HUES48 (cell line): ENCODE data around the gene TMTC3.
"Not testable (repeated sequence)": the region's sequence is repeated elsewhere in the genome, so short reads cannot be mapped to it uniquely, and the experiment has no call there.

Experiments used
- H3K27ac ChIP-seq: one replicate; pipeline ENCODE4 v1.7.0; 2013; ENCODE audit warnings: low read depth, low read length, inconsistent platforms
- H3K27me3 ChIP-seq: 2 replicates; pipeline ENCODE4 v1.6.1; 2013; ENCODE audit warnings: mild to moderate bottlenecking, low read length; ENCODE audit not compliant: control insufficient read depth, insufficient read depth
- H3K36me3 ChIP-seq: 2 replicates; pipeline ENCODE4 v1.6.1; 2013; ENCODE audit warnings: low read length; ENCODE audit not compliant: control insufficient read depth, insufficient read depth
- H3K4me1 ChIP-seq: 2 replicates; pipeline ENCODE4 v1.6.1; 2013; ENCODE audit warnings: mild to moderate bottlenecking, low read length; ENCODE audit not compliant: control insufficient read depth, insufficient read depth
- H3K4me3 ChIP-seq: 2 replicates; pipeline ENCODE4 v1.5.1; 2013; ENCODE audit warnings: mild to moderate bottlenecking, low read depth, low read length
- H3K9ac ChIP-seq: 2 replicates; pipeline ENCODE4 v1.6.1; 2013; ENCODE audit warnings: mild to moderate bottlenecking, low read depth, low read length, moderate library complexity
- H3K9me3 ChIP-seq: 2 replicates; pipeline ENCODE4 v1.6.1; 2013; ENCODE audit warnings: low read length; ENCODE audit not compliant: control insufficient read depth, insufficient read depth

Gene TMTC3

GRCh38 chr12:88188180-88188579, 46.1 kb downstream of the TMTC3 start:
- H3K27ac ChIP-seq, result no peak overlapping the region
- H3K4me1 ChIP-seq, result no peaks in the 10 kb centered on the region
- H3K36me3 ChIP-seq, result peaks cover 50% of the 10 kb centered on the region
- no peak overlapping the region for H3K9ac ChIP-seq
- H3K9me3 ChIP-seq, result no peaks in the 10 kb centered on the region
- H3K4me3 ChIP-seq, result no peak overlapping the region
- H3K27me3 ChIP-seq, result no peaks in the 10 kb centered on the region

DNA sequence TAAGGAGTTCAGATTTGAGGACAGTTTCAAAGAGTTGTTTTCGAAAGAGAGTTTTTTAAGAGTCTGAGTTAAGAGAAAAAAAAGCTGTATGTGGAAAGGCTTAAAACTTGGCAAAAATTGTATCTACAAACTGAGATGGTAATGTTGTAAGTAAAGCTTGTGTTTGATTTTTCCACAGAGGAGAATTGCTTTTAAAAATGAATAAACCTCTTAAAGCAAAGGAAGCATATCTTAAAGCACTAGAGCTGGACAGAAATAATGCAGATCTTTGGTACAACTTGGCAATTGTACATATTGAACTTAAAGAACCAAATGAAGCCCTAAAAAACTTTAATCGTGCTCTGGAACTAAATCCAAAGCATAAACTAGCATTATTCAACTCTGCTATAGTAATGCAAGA, 50.3 kb downstream of the TMTC3 start:
- peaks cover 53% of the 10 kb centered on the region for H3K36me3 ChIP-seq
- H3K27ac ChIP-seq, result no peak overlapping the region
- H3K4me1 ChIP-seq, result peaks cover 7% of the 10 kb centered on the region; the same call in 1 of the 2 replicates
- H3K27me3 ChIP-seq, result no peaks in the 10 kb centered on the region
- no peak overlapping the region for H3K9ac ChIP-seq
- no peak overlapping the region for H3K4me3 ChIP-seq
- no peaks in the 10 kb centered on the region for H3K9me3 ChIP-seq

DNA sequence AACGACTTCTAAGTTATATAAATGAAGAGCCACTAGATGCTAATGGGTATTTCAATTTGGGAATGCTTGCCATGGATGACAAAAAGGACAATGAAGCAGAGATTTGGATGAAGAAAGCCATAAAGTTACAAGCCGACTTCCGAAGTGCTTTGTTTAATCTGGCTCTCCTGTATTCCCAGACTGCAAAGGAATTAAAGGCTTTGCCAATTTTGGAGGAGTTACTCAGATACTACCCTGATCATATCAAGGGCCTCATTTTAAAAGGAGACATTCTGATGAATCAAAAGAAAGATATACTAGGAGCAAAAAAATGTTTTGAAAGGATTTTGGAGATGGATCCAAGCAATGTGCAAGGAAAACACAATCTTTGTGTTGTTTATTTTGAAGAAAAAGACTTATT, 52.8 kb downstream of the TMTC3 start:
- Histone ChIP-seq H3K4me3 (no peak overlapping the region), H3K27ac (no peak overlapping the region), H3K27me3 (no peaks in the 10 kb centered on the region), H3K9me3 (no peaks in the 10 kb centered on the region), H3K9ac (no peak overlapping the region), H3K4me1 (peaks cover 7% of the 10 kb centered on the region; the same call in 1 of the 2 replicates), H3K36me3 (peaks cover 53% of the 10 kb centered on the region)

- Histone ChIP-seq H3K27me3 (no peaks in the 10 kb centered on the region), H3K27ac (no peak overlapping the region), H3K4me3 (no peak overlapping the region), H3K9me3 (peaks cover 13% of the 10 kb centered on the region), H3K4me1 (peaks cover 7% of the 10 kb centered on the region; the same call in 1 of the 2 replicates), H3K36me3 (peaks cover 12% of the 10 kb centered on the region), H3K9ac (no peak overlapping the region)
Measured at GRCh38 chr12:88200029-88200428, 57.9 kb downstream of the TMTC3 start.

- H3K4me3 ChIP-seq, result no peak overlapping the region
- H3K4me1 ChIP-seq, result no peaks in the 10 kb centered on the region
- H3K36me3 ChIP-seq, result no peaks in the 10 kb centered on the region; the same call in 1 of the 2 replicates
- no peak overlapping the region for H3K27ac ChIP-seq
- H3K9me3 ChIP-seq, result peaks cover 13% of the 10 kb centered on the region
- H3K9ac ChIP-seq, result no peak overlapping the region
- H3K27me3 ChIP-seq, result no peaks in the 10 kb centered on the region
Measured at GRCh38 chr12:88202500-88202899, 60.4 kb downstream of the TMTC3 start.

- H3K27ac ChIP-seq, result no peak overlapping the region
- no peaks in the 10 kb centered on the region for H3K36me3 ChIP-seq
- H3K27me3 ChIP-seq, result no peaks in the 10 kb centered on the region
- H3K4me1 ChIP-seq, result no peaks in the 10 kb centered on the region
- no peak overlapping the region for H3K4me3 ChIP-seq
- H3K9ac ChIP-seq, result no peak overlapping the region
- H3K9me3 ChIP-seq, result peaks cover 13% of the 10 kb centered on the region
Measured at GRCh38 chr12:88206601-88207000, 64.5 kb downstream of the TMTC3 start.

DNA sequence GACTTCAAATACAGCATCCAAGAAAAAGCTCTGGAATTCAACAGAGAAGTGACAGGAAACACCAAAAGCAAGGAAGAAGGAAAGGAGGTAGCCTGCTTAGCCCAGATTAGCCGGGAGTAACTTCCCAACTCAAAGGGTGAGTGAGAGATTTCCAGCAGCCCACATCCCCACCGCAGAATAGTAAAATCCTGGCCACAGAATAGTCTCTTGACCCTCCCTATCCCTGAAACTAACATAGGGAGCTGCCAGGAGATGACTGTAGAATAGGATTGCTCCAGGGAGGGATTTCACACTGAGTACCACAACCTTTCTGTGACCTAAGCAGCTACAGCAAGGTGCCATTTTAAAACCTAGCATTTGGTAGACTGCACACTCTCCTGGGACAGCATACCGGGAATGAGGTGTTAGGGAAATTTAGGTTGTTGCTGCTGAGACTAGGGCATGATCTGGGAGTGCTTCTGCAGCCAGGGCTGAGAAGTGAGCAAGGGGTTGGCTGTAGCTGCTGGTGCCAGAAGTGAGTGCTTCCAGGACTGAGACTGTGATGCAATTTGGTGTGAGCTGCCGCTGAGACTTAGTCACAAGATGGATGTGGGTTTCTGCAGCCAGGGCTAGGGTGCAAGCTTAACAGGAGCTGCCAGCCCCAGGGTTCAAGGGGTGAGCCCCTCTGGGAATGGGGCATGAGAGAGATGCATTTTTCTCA, 66.0 kb downstream of the TMTC3 start:
- H3K36me3 ChIP-seq, result no peaks in the 10 kb centered on the region
- H3K27me3 ChIP-seq, result no peaks in the 10 kb centered on the region
- no peak overlapping the region for H3K4me3 ChIP-seq

DNA sequence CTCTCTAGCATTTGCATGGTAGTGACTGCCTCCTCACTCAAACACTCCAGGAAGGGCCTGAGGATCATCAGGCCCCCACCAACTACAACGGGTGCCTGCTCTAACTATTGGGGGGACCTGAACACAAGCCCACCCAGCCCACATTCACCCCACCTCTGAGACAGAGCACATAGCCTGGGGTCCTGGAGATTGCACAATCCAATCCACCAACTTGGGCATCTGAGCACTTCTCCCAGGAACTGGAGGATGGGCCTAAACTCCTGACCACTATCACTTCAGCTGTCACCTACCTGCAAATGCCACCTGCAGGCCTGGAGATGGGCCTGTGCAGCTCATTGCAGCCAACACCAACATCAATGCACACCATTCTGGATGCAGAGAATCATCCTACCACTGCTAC, 66.6 kb downstream of the TMTC3 start:
- Histone ChIP-seq H3K27ac (no peak overlapping the region), H3K9me3 (peaks cover 14% of the 10 kb centered on the region), H3K4me3 (no peak overlapping the region), H3K9ac (no peak overlapping the region), H3K27me3 (no peaks in the 10 kb centered on the region), H3K36me3 (no peaks in the 10 kb centered on the region), H3K4me1 (no peaks in the 10 kb centered on the region)

More for the DNA sequence above, 66.0 kb downstream of the TMTC3 start:
- H3K27ac ChIP-seq, result no peak overlapping the region
- peaks cover 15% of the 10 kb centered on the region for H3K9me3 ChIP-seq
- H3K4me1 ChIP-seq, result no peaks in the 10 kb centered on the region
- no peak overlapping the region for H3K9ac ChIP-seq

- not testable (repeated sequence) for H3K4me3 ChIP-seq, H3K9ac ChIP-seq, H3K9me3 ChIP-seq, H3K36me3 ChIP-seq, H3K27me3 ChIP-seq, H3K27ac ChIP-seq, H3K4me1 ChIP-seq
Measured at GRCh38 chr12:88210311-88210710, 68.2 kb downstream of the TMTC3 start.

- Histone ChIP-seq H3K27ac (no peak overlapping the region), H3K9ac (no peak overlapping the region), H3K4me1 (no peaks in the 10 kb centered on the region), H3K36me3 (no peaks in the 10 kb centered on the region), H3K4me3 (no peak overlapping the region), H3K27me3 (no peaks in the 10 kb centered on the region), H3K9me3 (peaks cover 8% of the 10 kb centered on the region)
Measured at GRCh38 chr12:88218293-88218692, 76.2 kb downstream of the TMTC3 start.

DNA sequence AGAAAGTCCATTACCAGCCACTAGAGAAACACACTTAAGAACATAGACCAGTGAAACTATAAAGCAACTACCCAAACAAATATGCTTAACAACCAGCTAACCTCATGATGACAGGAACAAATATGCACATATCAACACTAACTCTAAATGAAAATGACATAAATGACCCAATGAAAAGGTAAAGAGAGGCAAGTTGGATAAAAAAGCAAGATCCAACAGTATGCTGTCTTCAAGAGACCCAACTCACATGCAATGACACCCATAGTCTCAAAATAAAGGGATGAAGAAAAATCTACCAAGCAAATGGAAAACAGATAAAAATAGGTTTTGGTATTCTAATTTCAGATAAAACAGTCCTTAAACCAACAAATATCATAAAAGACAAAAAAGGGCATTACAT, 77.8 kb downstream of the TMTC3 start:
- Histone ChIP-seq H3K4me3 (no peak overlapping the region), H3K4me1 (no peaks in the 10 kb centered on the region), H3K27me3 (no peaks in the 10 kb centered on the region), H3K9ac (no peak overlapping the region), H3K9me3 (peaks cover 7% of the 10 kb centered on the region), H3K27ac (no peak overlapping the region), H3K36me3 (no peaks in the 10 kb centered on the region)
